WTC11 (cell line): ENCODE measurements around the gene C11orf71. TPM values are rescaled to one million over a fixed set of nuclear protein-coding genes. Genes with fewer than 3 reads are reported as not detected.

Source experiments
- AR ChIP-seq: fragments of 250-450 bp; sonication (Bioruptor Pico); IDR thresholded peaks from 2 replicates; pipeline ENCODE4 v1.9.0; 2021; ENCODE audit warnings: mild to moderate bottlenecking
- ARID4B ChIP-seq: sonication (generic); formaldehyde crosslinking; IDR thresholded peaks from 2 replicates; pipeline ENCODE4 v1.8.0; 2023; ENCODE audit warnings: missing genetic modification reagents, mild to moderate bottlenecking, borderline replicate concordance
- ELF4 ChIP-seq: sonication (generic); formaldehyde crosslinking; IDR thresholded peaks from 2 replicates; pipeline ENCODE4 v1.8.1; 2022; ENCODE audit warnings: low read depth, mild to moderate bottlenecking, moderate library complexity, missing genetic modification reagents
- ERG ChIP-seq: fragments of 250-450 bp; sonication (Bioruptor Pico); IDR thresholded peaks from 2 replicates; pipeline ENCODE4 v1.8.0; 2021; ENCODE audit warnings: mild to moderate bottlenecking
- GRHL2 ChIP-seq: fragments of 250-450 bp; sonication (Bioruptor Pico); IDR thresholded peaks from 2 replicates; pipeline ENCODE4 v1.8.0; 2022; ENCODE audit warnings: mild to moderate bottlenecking, moderate library complexity; ENCODE audit not compliant: insufficient replicate concordance, severe bottlenecking
- JUN ChIP-seq: sonication (generic); formaldehyde crosslinking; IDR thresholded peaks from 2 replicates; pipeline ENCODE4 v1.8.0; 2023; ENCODE audit warnings: mild to moderate bottlenecking, missing genetic modification reagents
- MLX ChIP-seq: sonication (generic); formaldehyde crosslinking; IDR thresholded peaks from 2 replicates; pipeline ENCODE4 v1.8.1; 2023; ENCODE audit warnings: mild to moderate bottlenecking, missing genetic modification reagents, moderate library complexity
- PREB ChIP-seq: sonication (generic); formaldehyde crosslinking; IDR thresholded peaks from 2 replicates; pipeline ENCODE4 v1.8.1; 2022; ENCODE audit warnings: mild to moderate bottlenecking, missing genetic modification reagents, moderate library complexity, borderline replicate concordance
- STAT6 ChIP-seq: sonication (generic); formaldehyde crosslinking; conservative IDR thresholded peaks from 2 replicates; pipeline ENCODE4 v1.8.1; 2023; ENCODE audit warnings: mild to moderate bottlenecking, low read depth, missing genetic modification reagents, moderate library complexity
- ZBTB43 ChIP-seq: sonication (generic); formaldehyde crosslinking; IDR thresholded peaks from 2 replicates; pipeline ENCODE4 v1.8.1; 2023; ENCODE audit warnings: mild to moderate bottlenecking, missing genetic modification reagents
- ZMAT4 ChIP-seq: fragments of 250-450 bp; sonication (Bioruptor Pico); IDR thresholded peaks from 2 replicates; pipeline ENCODE4 v1.9.0; 2021; ENCODE audit warnings: mild to moderate bottlenecking
- ZNF138 ChIP-seq: sonication (generic); formaldehyde crosslinking; conservative IDR thresholded peaks from 2 replicates; pipeline ENCODE4 v1.8.1; 2022; ENCODE audit warnings: mild to moderate bottlenecking, moderate library complexity, missing genetic modification reagents
- ZNF281 ChIP-seq: sonication (generic); formaldehyde crosslinking; IDR thresholded peaks from 2 replicates; pipeline ENCODE4 v1.8.0; 2023; ENCODE audit warnings: mild to moderate bottlenecking, missing genetic modification reagents
- ZSCAN18 ChIP-seq: fragments of 250-450 bp; sonication (Bioruptor Pico); IDR thresholded peaks from 2 replicates; pipeline ENCODE4 v2.1.2; 2022; ENCODE audit warnings: mild to moderate bottlenecking, moderate library complexity
- total RNA-seq: library from RNA; stranded (reverse); gene quantifications from 3 replicates; pipeline ENCODE4 v1.2.3, GENCODE V29; 2021

The C11orf71 gene
- total RNA-seq, 1 experiment from 2014 or later: 5.9 TPM

GRCh38 chr11:114362326-114362725 lies 38.0 kb downstream of the C11orf71 start (continued):
- TF ChIP-seq ZSCAN18 (CRISPR knock-in tag) (no peak), ZMAT4 (CRISPR knock-in tag) (no peak), ARID4B (CRISPR knock-in tag) (no peak), MLX (CRISPR knock-in tag) (no peak), AR (CRISPR knock-in tag) (no peak), PREB (CRISPR knock-in tag) (no peak), ZNF281 (no peak), GRHL2 (no peak), JUN (CRISPR knock-in tag) (no peak), ELF4 (CRISPR knock-in tag) (no peak), ZBTB43 (no peak), ERG (no peak), STAT6 (CRISPR knock-in tag) (no peak), ZNF138 (CRISPR knock-in tag) (no peak)
